Mammary epithelial cell (primary cell): ENCODE measurements around the gene EVL.

Experiments used
- CTCF ChIP-seq, 2 donors: IDR thresholded peaks in 1 of 2; conservative IDR thresholded peaks in 1 of 2; 2 replicates each; pipeline ENCODE4 v1.5.1; 2011 to 2012; ENCODE audit warnings: inconsistent platforms in 2 of 2, low read length in 2 of 2, mild to moderate bottlenecking in 2 of 2, control low read depth in 1 of 2, low read depth in 1 of 2; ENCODE audit not compliant: insufficient read depth in 1 of 2; ENCODE audit errors: extremely low read depth in 1 of 2
- EZH2 ChIP-seq: IDR thresholded peaks from 2 replicates; pipeline ENCODE4 v1.6.1; 2012; ENCODE audit warnings: low read length, inconsistent platforms, borderline replicate concordance

GRCh38 chr14:100155049-100155621 lies 89.9 kb downstream of the EVL start:
- TF ChIP-seq CTCF (conservative IDR thresholded peaks at IDR 0.05 in 1 of 2, IDR thresholded peaks at IDR 0.05 in 1 of 2; ENCODE audit: extremely low read depth in 1 of 2, insufficient read depth in 1 of 2, low read depth in 1 of 2, low read length in 2 of 2): peak; percentile 70 to 77
- TF ChIP-seq EZH2: no peak
